NCI-H748 treated with DMSO at 0.1 percent for 48 hours (cell line): ENCODE results near the gene GNAI2.
A peak's percentile ranks its signal among the peaks of the same experiment; 100 is the strongest.
"Not testable (repeated sequence)": the region's sequence is repeated elsewhere in the genome, so short reads cannot be mapped to it uniquely, and the experiment has no call there.

ENCODE experiments used
- DNase-seq: peaks from one replicate; lab custom pipeline; 2025; lab: John Stamatoyannopoulos, UW

The GNAI2 gene

DNA sequence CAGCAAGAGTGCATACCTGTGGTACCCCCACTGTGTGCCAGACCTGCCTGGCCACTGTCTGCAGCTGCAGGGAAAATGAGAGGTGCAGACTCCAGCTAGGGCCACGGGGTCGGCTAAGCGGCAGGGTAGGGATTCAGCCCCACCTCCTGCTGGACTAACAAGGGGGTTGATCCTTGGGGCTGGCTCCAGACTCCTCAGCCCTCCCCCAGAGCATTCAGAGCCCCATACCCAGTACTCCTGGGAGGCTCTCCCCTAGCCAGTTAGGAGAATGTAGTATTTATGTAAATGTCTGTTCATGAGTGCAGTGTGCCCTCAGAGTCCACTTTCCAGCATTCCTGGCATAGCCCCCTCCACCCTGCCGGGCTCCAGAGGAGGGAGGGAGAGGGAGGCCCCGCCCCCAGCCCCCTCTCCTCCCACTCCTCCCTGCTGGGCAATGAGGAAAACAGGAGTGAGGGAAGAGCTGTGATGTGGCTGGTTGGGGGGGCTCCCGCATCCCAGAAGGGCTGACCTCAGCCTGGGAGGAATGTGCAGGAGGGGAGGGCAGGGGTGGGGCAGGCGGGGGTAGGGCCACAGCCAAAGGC lies 28.5 kb downstream of the GNAI2 start:
- DNase-seq, result no peak

- DNase-seq, result no peak
Observed at GRCh38 chr3:50264964-50265485, 29.0 kb downstream of the GNAI2 start.

DNA sequence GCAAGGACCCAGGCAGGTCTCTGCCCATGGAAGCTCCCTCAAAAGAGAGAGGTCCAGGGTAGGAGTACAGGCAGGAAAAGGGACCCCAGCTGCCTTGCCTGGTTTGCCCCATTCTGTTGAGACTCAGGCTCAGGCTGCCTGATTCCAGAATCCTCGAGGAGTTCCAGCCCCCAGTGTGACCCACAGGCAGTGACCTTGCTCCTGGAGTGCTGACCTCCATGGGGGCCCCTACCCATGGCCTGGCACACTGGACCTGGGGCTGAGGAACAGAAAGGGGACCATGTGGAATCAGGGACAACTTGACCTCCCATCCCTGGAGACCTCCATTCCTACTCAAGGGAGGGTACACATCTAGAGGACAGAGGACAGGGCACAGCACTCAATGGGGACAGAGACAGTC lies 29.6 kb downstream of the GNAI2 start:
- no peak for DNase-seq

GRCh38 chr3:50266017-50266416 lies 30.0 kb downstream of the GNAI2 start:
- DNase-seq, result no peak

- no peak for DNase-seq
Observed at GRCh38 chr3:50266836-50267235, 30.8 kb downstream of the GNAI2 start.

DNA sequence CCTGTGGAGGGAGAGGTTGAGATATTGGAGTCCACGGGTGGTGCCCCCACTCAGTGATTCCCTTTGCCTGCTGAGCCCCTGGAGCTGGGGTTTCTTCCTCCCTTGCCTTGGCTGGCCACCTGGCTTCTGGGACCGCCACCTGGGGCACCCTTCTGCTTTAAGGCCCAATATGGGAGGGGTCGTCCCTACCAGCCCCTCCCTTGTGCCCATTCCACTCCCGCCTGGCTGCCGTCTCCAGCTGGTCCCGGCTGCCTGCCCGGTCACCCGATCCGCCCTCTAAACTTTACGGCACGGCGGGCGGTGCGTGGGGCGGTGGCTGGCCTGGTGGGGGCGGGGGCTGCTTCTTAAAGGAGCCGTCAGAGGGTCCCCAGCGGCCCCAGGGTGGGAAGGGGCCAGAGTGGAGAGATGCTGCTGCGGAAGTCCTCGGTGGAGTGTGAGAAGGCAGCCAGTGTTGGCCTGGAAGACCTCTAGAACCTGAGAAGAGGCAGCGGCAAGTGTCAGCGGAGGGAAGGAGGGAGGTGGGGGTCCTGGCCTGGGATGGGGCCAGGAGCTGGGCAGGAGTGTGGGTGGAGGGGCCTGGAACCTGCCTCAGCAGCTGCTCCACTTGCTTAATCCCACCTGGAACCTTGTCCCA lies 31.4 kb downstream of the GNAI2 start:
- no peak for DNase-seq

DNA sequence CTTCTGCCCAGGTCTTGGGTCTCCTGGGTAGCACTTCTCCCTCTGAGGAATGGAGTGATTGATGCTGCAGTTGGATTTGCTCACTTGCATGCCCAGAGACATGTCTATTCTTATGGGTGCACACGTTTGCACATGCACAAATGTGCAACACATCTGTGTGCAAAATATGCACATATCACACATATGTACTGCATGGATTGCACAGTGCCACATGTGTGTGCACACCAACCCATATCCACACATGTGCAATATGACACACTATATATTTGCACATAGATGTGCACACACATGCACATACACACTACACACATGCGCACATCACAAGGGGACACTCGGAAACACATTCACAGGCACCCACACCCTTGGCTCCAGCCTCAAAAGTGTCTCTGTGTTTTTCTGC lies 32.3 kb downstream of the GNAI2 start:
- DNase-seq, result no peak

- no peak for DNase-seq
Observed at GRCh38 chr3:50268703-50269451, 32.9 kb downstream of the GNAI2 start, which contains the start of gene SEMA3B. SEMA3B (plus strand) TSS chr3:50269147; CDS start chr3:50269241, 94 bp downstream.

DNA sequence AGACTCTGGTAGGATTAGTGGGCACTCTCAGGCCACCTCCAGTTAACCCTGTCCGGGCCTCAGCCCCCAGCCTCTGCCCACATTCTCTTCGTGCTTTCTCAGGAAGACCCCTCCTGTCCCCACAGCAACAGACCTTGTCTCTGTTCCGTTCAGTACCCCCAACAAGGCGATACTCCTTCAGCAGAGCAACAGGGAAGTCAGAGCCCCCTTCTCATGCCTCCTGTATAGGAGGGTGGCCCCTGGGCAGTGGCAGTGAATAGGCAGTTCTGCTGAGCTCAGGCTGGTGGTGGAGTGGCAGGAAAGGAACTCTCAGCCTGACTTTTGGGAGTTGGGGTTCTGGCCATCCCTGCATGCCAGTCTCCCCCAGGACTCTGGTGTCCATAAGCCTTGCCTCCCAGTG lies 33.5 kb downstream of the GNAI2 start:
- DNase-seq, result no peak

DNA sequence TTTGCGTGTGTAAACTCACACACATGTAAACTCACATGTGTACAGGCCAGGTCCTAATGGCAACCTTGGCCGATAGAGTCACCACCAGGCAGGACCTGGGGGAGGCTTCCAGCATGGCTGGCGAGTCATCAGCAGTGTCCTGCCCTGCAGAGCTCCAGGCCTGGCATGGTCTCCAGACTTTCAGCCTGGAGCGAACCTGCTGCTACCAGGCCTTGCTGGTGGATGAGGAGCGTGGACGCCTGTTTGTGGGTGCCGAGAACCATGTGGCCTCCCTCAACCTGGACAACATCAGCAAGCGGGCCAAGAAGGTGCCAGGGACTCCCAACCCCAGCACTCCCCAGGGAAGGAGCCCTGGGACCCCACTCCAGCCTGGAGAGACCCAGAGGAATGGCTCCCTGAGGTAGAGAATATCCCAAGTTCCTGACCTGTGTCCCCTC lies 34.0 kb downstream of the GNAI2 start:
- no peak for DNase-seq

DNA sequence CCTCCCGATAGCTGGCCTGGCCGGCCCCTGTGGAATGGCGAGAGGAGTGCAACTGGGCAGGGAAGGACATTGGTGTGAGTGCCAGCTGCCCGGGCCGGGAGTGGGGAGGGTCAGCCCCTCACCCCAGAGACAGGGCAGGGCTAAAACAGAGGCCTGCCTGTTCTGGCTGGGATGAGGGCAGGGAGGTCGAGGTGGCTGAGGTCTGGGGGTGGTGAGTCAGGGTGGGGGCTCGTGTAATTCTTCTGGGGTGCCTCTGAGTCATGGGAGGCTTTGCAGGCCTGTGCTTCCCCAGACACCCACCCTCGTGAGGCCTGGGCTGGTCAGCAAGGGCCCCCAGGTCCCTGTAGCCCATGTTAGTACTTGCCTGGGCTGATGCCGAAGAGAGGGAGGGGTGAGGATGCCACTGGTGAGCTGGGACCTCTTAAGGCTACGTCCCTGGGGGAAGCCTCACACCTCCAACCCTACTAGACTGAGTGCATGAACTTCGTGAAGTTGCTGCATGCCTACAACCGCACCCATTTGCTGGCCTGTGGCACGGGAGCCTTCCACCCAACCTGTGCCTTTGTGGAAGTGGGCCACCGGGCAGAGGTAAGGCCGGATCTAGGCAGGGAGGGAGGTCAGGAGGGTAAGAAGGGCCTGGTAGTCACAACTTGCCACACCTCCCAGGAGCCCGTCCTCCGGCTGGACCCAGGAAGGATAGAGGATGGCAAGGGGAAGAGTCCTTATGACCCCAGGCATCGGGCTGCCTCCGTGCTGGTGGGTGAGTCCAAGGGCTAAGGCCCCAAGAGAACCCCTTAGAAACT lies 34.6 kb downstream of the GNAI2 start:
- no peak for DNase-seq

DNA sequence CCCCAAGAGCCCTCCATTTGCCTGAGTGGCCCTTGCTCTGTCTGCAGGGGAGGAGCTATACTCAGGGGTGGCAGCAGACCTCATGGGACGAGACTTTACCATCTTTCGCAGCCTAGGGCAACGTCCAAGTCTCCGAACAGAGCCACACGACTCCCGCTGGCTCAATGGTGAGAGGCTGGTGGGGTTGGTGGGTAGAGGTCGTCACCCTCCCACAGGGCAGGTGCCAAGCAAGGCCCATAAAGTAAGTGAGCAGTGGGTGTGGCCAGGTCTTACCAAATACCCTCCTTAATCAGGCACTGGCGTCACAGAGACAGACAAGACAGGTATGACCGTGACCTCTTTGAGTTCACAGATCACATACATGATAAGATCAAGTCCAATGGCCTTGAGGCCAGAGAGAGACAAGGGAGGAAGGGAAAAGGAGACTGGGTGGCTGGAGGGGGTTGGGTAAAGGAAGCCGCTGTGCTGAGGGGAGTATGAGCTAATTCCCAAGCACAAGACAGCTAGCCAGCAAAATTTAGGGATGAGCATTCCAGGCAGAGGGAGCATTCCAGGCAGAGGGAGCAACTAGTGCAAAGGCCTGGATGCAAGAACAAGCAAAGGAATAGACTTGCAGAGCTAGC lies 35.4 kb downstream of the GNAI2 start:
- no peak for DNase-seq

GRCh38 chr3:50272538-50272910 lies 36.5 kb downstream of the GNAI2 start:
- not testable (repeated sequence) for DNase-seq

GRCh38 chr3:50272911-50273688 lies 37.1 kb downstream of the GNAI2 start:
- peak; percentile 72 for DNase-seq

DNA sequence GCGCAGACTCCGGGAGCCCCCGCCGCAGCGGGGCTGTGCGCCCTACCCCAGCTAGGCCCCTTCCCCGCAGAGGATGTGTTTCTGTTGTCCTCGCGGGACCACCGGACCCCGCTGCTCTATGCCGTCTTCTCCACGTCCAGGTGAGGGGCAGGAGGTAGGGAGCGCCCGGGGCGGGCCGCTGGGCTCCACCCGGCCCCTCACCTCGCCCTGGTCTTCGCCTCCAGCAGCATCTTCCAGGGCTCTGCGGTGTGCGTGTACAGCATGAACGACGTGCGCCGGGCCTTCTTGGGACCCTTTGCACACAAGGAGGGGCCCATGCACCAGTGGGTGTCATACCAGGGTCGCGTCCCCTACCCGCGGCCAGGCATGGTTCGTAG lies 37.7 kb downstream of the GNAI2 start:
- no peak for DNase-seq

DNA sequence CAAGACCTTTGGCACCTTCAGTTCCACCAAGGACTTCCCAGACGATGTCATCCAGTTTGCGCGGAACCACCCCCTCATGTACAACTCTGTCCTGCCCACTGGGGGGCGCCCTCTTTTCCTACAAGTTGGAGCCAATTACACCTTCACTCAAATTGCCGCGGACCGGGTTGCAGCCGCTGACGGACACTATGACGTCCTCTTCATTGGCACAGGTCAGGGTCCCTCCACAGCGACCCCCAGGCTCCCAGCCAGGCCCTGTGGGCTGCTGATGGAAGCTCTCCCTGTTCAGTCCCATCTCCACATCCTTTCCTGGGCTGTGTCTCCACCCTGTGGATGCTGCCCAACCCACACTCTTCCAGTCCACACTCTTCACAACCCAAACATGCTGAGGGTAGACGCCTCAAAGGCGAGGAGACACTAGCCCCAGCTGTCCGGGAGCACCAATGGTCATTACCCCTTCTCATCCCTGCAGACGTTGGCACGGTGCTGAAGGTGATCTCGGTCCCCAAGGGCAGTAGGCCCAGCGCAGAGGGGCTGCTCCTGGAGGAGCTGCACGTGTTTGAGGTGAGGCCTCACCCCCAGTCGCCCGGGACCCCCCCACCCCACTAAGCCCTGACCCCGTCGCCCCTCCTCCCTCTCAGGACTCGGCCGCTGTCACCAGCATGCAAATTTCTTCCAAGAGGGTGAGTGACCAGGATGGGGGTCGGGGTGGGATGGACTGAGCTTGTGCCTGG lies 38.5 kb downstream of the GNAI2 start:
- DNase-seq, result peak; percentile 51

- DNase-seq, result no peak
Observed at GRCh38 chr3:50275141-50275995, 39.4 kb downstream of the GNAI2 start.

- DNase-seq, result no peak
Observed at GRCh38 chr3:50275996-50276761, 40.2 kb downstream of the GNAI2 start.

DNA sequence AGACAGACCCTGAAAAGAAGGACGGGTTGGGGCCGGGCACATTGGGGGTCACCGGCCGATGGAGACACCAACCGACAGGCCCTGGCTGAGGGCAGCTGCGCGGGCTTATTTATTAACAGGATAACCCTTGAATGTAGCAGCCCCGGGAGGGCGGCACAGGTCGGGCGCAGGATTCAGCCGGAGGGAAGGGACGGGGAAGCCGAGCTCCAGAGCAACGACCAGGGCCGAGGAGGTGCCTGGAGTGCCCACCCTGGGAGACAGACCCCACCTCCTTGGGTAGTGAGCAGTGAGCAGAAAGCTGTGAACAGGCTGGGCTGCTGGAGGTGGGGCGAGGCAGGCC lies 40.7 kb downstream of the GNAI2 start:
- no peak for DNase-seq
